H4 (cell line): Measurements from ENCODE around the gene AP1AR. TPM values are rescaled to one million over a fixed set of nuclear protein-coding genes. Genes with fewer than 3 reads are reported as not detected.
"Not testable (repeated sequence)": the region's sequence is repeated elsewhere in the genome, so short reads cannot be mapped to it uniquely, and the experiment has no call there.

ENCODE experiments used
- DNase-seq: peaks from one replicate; pipeline ENCODE4 v3.0.0-alpha.2; 2015; ENCODE audit warnings: low spot score
- total RNA-seq: library from RNA; depleted of rRNA; stranded (reverse); fragments of >200 nt; shearing (Covaris generic); gene quantifications from 2 replicates; pipeline ENCODE4 v1.2.3, GENCODE V29; 2014

The AP1AR gene
- total RNA-seq, 1 experiment from 2014 or later = 22.9 TPM

DNA sequence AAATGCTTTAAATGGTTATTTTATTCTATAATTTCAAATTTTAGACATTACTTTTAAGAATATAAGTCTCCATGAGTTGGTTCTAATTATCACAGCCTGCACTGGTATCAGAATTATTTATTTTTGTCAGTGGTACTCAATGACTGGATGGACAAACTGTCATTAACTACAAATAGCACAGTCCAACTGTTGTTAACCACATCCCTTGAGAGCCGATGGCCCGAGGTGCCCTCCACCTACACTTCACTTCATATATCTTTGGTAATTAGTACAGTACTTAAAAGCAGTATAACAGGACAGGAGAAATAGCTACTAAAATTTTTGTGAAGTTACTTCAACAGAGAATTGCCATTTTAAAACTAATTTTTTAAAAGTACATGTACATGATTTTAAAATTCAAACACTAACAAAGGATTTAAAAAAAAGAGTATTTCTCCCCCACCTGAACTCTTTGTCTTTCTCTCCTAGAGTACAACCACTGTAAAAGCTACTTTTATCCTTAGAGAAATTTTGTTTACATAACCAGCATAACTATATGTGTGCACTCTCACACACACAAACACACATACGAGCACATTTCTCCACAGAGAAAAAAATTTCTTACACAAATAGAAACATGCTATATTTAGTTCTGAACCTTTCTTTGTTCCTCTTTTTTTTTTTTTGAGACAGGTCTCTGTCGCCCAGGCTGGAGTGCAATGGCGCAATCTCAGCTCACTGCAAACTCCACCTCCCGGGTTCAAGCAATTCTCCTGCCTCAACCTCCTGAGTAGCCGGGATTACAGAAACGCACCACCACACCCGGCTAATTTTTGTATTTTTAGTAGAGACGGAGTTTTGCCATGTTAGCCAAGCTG lies 47.7 kb downstream of the AP1AR start:
- DNase-seq = no peak

DNA sequence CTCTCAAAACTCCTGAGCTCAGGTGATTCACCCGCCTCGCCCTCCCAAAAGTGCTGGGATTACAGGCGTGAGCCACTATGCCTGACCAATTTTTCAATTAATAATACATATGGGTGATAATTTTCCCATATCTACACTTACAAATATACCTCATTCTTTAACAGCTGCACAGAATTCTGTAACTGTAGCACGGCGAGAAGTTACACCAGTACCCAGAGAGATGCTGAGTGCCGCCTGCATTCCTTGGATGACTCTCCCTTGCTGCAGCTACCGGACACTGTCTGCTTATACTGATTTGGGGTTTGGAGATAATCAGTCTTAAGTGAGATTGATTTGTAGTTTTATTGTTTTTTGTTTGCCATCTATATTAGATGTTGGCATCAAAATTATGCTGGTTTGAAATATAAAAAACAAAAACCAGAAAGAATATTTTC lies 48.3 kb downstream of the AP1AR start:
- no peak for DNase-seq

DNA sequence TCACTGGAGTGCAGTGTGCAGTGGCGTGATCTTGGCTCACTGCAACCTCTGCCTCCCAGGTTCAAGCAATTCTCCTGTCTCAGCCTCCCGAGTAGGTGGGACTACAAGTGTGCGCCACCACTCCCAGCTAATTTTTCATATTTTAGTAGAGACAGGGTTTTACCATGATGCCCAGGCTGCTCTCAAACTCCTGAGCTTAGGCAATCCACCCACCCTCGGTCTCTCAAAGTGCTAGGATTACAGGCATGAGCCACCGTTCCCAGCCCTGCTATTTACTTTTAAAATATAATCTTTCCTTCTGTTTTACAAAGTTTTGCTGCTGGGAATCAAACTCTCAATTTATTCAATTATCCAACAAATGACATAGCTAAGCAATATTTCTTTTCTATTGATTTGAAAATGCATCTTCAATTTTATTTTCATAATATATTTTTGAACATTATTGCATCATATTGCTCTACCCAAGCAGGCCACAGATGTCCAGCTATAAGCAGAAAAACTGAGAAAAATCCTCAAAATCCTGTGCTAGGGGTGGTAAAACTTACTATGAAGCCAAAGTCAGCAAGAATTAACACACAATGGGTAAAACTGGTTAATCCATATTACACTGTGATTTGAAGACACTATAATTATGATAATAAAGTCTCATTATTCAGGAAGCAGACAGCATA lies 48.9 kb downstream of the AP1AR start:
- DNase-seq = no peak

GRCh38 chr4:112281895-112282398 lies 50.4 kb downstream of the AP1AR start:
- DNase-seq = not testable (repeated sequence)

DNA sequence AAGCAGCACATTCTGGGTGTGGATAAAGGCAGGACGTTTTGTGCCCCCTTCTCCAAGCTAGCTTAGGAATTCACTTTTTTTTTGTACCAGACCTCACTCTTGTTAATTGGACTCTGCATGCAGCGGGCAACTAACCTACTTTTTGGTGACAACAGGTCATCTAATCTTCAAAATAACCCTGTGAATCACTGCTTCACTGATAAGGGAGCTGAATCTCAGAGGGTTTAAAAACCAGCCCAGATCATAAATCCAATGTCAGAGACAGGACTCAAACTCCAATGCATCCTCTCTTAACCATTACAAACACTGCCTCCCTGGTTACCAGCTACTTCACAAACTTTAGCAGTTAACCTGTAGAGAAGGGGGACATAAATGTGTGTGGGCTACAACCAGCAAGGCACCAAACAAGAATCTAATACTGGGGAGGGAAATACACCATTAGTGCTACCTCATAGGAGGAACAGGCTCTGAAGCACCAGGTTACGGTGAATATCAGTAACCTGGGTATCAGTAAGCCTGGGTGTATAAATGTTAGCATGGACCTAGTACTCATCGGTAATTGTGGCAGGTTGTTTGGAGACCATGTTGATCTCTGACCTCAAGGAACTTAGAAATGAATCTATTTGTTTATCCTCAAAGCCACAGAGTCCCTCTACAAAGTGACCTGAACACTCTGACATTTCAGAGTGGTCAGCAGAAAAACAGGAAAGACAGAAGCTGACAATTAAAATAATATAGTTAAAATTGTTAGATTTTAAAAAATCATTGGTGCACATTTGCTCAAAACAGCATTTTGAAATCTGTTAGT lies 51.5 kb downstream of the AP1AR start:
- DNase-seq = no peak

DNA sequence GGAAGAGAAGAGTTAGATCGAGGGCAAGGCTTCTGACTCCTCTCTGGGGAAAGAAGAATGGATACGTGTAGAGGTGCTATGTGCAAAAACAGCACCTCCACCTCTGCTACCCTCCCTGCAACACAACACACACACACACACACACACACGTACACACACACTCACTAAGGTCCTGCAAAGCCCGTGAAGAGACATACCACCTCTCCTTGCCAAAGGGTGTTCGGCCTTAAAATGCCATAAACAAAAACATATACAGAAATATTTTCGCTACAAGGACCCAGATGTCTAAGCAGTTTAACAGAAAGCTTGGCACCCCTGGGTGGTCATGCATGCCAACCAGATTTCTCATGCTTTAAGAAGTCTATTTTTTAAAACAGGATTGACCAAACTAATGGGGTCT lies 52.6 kb downstream of the AP1AR start:
- no peak for DNase-seq

DNA sequence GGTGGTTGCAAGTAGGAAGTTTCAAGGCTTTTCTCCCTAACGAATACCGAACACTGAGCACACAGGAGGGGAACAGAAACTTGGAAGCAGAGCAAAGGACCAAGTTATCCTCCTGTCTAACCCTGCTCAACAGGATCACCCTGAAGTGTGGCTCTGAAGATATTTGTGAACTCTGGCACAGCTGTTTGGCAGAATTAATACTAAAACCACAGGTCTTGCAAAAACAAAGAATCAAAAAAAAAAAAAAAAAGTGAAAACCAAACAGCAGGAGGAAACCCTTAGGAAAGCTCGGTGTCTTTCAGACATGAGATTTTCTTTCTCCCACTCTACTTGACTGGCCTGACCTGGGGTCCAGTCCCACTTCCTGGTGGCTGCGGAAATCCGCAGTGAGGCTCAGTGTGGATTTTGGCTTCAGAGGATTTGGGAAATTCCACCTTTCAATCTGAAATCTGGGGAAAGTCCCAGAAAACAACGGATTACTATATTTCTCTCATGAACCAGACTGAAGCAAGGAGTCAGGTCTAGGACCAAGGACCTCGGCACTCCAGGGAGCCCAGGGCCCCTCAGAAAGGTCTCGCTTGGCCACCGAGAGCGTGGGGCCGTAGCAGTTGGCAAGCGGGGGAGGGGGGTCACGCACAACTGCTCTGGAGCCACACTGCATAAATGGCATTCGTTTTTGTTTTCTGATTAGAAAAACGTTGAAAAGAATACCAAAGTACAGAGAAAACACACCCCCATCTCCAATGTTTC lies 53.2 kb downstream of the AP1AR start:
- no peak for DNase-seq

- DNase-seq = no peak
These were observed 55.8 kb downstream of the AP1AR start for GRCh38 chr4:112287258-112287989.

DNA sequence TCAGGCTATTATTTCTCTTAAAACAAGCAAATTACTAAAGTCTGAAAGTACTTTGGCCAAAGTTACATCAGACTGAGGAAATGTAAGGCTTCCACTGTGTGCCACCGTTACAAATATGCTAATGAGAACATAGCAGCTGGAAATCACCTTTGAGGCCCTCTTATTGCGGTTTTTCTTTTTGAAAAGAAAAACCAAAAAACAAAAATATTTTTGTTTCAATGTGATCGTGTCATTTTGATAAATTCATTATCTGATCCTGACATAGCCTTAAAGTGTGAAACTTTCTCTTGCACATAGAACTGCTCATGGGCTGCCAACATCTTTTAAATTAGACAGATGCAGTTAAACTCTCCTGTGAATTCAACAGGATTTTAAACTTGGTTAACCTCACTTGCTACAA lies 56.9 kb downstream of the AP1AR start:
- DNase-seq = no peak

DNA sequence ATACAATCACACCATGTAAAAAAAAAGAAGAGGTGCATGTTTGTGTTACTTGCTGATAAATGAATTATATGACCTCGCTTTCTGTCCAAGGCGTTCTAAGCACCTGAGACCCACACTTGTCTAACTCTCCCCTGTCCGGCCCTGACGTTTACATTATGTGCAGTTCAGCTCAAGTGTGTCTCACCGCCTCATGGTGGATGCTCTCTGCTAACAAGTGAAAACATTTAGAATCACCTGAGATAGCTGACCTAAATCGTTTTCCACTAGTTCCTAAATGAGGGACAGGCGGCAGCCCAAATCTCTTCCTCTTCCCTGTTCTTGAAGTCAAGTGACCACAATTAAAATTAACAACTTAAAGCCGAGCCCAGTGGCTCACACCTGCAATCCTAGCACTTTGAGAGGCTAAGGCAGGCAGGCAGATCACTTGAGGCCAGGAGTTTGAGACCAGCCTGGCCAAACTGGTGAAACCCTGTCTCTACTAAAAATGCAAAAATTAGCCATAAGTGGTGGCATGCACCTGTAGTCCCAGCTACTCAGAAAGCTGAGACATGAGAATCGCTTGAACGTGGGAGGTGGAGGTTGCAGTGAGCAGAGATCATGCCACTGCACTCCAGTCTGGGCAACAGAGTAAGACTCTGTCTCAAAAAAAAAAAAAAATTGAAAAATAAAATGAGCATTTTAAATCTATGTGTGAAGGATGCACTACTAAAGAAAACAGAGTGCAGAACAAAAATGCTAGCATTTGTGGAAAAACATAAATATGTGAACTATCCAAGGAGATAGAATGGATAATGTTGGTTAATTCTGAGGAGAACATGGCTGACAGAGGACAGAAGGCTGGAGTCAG lies 58.0 kb downstream of the AP1AR start:
- no peak for DNase-seq

DNA sequence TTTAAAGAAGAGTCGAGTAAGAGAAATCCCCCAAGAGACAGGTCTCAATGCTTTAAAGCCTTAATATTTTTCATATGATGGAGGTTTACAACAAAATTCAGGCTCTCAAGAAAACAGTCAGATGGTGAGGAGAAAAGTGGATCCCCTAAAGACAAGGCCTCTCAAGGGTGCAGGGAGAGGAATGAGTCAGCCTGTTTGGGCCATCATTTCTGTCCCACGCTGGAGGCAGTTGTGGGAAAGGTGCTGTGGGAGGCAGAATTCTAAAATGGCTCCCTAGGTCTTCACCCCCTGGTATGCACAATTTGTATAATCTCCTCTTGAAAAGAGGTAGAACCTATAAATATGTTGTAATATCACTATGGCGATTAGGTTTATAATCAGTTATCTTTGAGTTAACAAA lies 58.8 kb downstream of the AP1AR start:
- DNase-seq = no peak

- peak; percentile 90 for DNase-seq
These were observed 65.6 kb downstream of the AP1AR start, which contains the start of gene ALPK1 for GRCh38 chr4:112296949-112297880. Gene ALPK1, plus strand, starts transcription at chr4:112297369.

GRCh38 chr4:112299721-112300120 lies 68.1 kb downstream of the AP1AR start:
- no peak for DNase-seq

DNA sequence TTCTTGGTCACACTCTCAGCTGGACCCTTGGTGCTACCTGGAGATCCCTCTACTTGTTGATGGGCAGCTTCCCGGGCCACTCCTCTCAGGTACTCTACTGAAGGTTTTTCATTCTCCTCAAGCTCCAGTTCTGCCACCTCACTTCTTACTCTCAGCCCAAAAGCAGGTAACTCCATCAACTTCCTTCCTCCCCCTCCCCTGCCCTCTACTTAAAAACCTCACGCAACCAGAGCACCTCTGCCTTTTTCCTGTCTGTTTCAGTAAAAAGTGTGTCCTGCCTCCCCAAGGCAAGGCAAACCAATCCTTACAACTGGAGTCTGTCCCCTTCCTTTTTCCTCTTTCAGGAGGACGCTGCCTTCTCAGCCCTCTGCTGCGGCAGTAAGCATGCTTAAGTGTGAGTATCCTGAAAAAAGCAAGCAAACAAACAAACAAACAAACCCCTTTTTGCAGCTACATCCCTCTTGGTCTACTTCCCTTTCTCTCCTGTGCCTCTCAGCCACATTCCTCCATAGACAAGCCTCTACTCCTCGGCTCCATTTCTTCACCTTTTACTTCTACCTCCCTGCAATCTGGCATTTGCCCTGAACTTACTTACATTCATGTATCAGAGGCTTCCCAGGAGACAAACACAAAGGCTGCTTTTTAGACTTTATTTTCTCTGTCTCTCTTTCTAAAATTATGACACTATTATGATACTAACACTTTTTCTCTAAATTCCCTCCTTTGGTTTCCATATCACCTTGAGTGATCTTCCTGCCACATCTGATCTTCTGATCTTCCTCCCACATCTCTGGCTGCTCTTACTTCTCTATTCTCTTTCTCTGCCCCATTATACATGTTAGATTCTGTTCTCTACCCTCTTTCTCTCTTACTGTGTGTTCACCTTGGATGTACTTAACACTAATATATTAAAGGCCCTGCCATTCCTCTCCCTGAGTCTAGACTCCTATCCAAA lies 71.0 kb downstream of the AP1AR start:
- DNase-seq = no peak

GRCh38 chr4:112305477-112305876 lies 73.9 kb downstream of the AP1AR start:
- DNase-seq = not testable (repeated sequence)

DNA sequence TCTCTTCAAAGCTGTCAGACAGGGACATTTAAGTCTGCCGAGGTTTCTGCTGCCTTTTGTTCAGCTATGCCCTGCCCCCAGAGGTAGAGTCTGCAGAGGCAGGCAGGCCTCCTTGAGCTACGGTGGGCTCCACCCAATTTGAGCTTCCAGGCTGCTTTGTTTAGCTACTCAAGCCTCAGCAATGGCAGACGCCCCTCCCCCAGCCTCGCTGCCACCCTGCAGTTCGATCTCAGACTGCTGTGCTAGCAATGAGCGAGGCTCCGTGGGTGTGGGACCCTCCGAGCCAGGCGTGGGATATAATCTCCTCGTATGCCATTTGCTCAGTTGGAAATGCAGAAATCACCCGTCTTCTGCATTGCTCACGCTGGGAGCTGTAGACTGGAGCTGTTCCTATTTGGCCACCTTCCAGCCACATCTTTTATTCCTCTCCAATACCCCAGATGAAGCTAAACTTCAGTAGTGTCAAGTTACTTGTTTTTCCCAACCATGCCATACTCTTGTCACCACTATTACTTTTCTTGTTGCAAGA lies 77.7 kb downstream of the AP1AR start:
- not testable (repeated sequence) for DNase-seq

DNA sequence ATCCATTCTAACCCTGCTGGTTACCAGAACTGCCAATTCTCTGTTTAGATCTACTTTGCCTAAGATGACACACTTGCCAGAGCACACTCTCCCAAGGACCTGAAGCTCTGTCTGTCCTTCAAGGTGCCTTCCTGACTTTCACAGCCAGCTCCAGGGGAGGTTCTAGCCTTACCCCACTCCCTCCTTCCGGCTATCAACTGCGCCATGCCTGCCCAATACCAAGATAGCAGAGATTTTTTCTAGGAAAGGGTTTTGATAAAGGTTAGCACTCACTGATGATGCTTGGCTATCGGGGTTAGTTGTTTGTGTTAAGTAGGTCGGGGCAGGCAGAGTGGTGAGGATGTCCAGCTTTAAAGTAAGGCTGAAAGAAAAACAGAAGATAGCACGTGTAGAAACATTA lies 79.9 kb downstream of the AP1AR start:
- no peak for DNase-seq
